HCT116 (cell line): ENCODE data around the gene YOD1. TPM values are rescaled to one million over a fixed set of nuclear protein-coding genes. Genes with fewer than 3 reads are reported as not detected.

ENCODE experiments used
- ATAC-seq: fragments of 200-7000 bp; cut with Tn5 transposase; 2 replicates; pipeline ENCODE4 v1.9.1; 2020; ENCODE audit warnings: mild to moderate bottlenecking, moderate library complexity
- BruUV-seq: library from RNA; stranded (reverse); fragments of 400-500 nt; replicated peaks from 2 replicates; lab custom pipeline; 2021; lab: Mats Ljungman, UMichigan
- CTCF ChIA-PET: fragments of 300-600 bp; sonication (Branson Sonifier 250); formaldehyde crosslinking; loops from one replicate; lab custom pipeline; 2021; ENCODE audit warnings: antibody characterized with exemption; lab: Charles Lee
- POLR2A ChIA-PET: fragments of 300-600, 350-600 bp; sonication (Branson Sonifier 250); formaldehyde crosslinking; loops from one replicate; lab custom pipeline; 2021; ENCODE audit warnings: antibody characterized with exemption; lab: Charles Lee
- RAD21 ChIA-PET, 2 experiments: fragments of 300-600 bp; sonication (Branson Sonifier 250); formaldehyde crosslinking; loops; one replicate each; lab custom pipeline; 2023; ENCODE audit warnings: low total read pairs in 2 of 2; ENCODE audit not compliant: uncharacterized antibody in 2 of 2, unreplicated experiment in 2 of 2, low non-redundant PET in 1 of 2; lab: Charles Lee
- DNase-seq: peaks from one replicate; pipeline ENCODE4 v3.0.0-alpha.2; 2010; ENCODE audit warnings: low read depth, low spot score
- H2AFZ ChIP-seq: fragments of 200-600 bp; shearing (Covaris generic), sonication (generic); 2 replicates; pipeline ENCODE4 v1.6.1; 2017; ENCODE audit warnings: low read depth, mixed run types, mixed read lengths, antibody characterized with exemption, low read length; ENCODE audit not compliant: poor library complexity, severe bottlenecking
- H3K27ac ChIP-seq: 2 replicates; pipeline ENCODE4 v1.5.1; 2012; ENCODE audit warnings: low read depth, low read length
- H3K27me3 ChIP-seq: fragments of 200-600 bp; sonication (generic); 2 replicates; pipeline ENCODE4 v1.6.1; 2016; ENCODE audit warnings: mixed run types, low read length, mixed read lengths; ENCODE audit not compliant: insufficient read depth
- H3K36me3 ChIP-seq, 2 experiments: fragments of 200-500 bp in 1 of 2; fragments of 200-600 bp in 1 of 2; sonication (Bioruptor generic) in 1 of 2; sonication (generic) in 1 of 2; 2 replicates each; pipeline versions ENCODE4 v1.5.1 to v1.6.1; 2014 to 2016; ENCODE audit warnings: low read length in 2 of 2, inconsistent platforms in 1 of 2, mixed read lengths in 1 of 2, mixed run types in 1 of 2; ENCODE audit not compliant: insufficient read depth in 2 of 2, control insufficient read depth in 1 of 2
- H3K4me1 ChIP-seq, 2 experiments: fragments of 200-600 bp in 1 of 2; sonication (generic) in 1 of 2; 2 replicates each; pipeline versions ENCODE4 v1.5.1 to v1.6.1; 2012 to 2017; ENCODE audit warnings: low read length in 2 of 2, inconsistent platforms in 1 of 2, mild to moderate bottlenecking in 1 of 2, mixed read lengths in 1 of 2, mixed run types in 1 of 2, moderate library complexity in 1 of 2; ENCODE audit not compliant: insufficient read depth in 2 of 2, control insufficient read depth in 1 of 2
- H3K4me2 ChIP-seq: fragments of 200-600 bp; sonication (generic); 2 replicates; pipeline ENCODE4 v1.6.1; 2017; ENCODE audit warnings: mixed run types, low read length, mixed read lengths
- H3K4me3 ChIP-seq, 2 experiments: fragments of 200-600 bp in 1 of 2; sonication (generic) in 1 of 2; replicated peaks in 1 of 2; 2 replicates each; pipeline ENCODE4 v1.5.1; 2011 to 2016; ENCODE audit warnings: low read length in 2 of 2, control low read depth in 1 of 2, low read depth in 1 of 2, mild to moderate bottlenecking in 1 of 2, mixed read lengths in 1 of 2, mixed run types in 1 of 2
- H3K79me2 ChIP-seq: fragments of 200-600 bp; sonication (generic); 2 replicates; pipeline ENCODE4 v1.6.1; 2017; ENCODE audit warnings: mild to moderate bottlenecking, mixed run types, low read length, moderate library complexity, mixed read lengths; ENCODE audit not compliant: insufficient read depth
- H3K9ac ChIP-seq: fragments of 200-600 bp; sonication (generic); 2 replicates; pipeline ENCODE4 v1.6.1; 2016; ENCODE audit warnings: low read length, mixed read lengths
- H3K9me2 ChIP-seq: fragments of 200-600 bp; sonication (generic), shearing (Covaris generic); 2 replicates; pipeline ENCODE4 v1.6.1; 2017; ENCODE audit warnings: mixed run types, mild to moderate bottlenecking, moderate library complexity; ENCODE audit not compliant: insufficient read depth
- H3K9me3 ChIP-seq, 2 experiments: fragments of 200-500 bp in 1 of 2; fragments of 200-600 bp in 1 of 2; sonication (Bioruptor generic) in 1 of 2; sonication (generic) in 1 of 2; 2 replicates each; pipeline ENCODE4 v1.6.1; 2014 to 2017; ENCODE audit warnings: low read length in 2 of 2, mixed read lengths in 2 of 2, inconsistent platforms in 1 of 2, low read depth in 1 of 2, mild to moderate bottlenecking in 1 of 2, mixed run types in 1 of 2, moderate library complexity in 1 of 2; ENCODE audit not compliant: control insufficient read depth in 1 of 2, insufficient read depth in 1 of 2
- H4K20me1 ChIP-seq: fragments of 200-600 bp; sonication (generic), shearing (Covaris generic); 2 replicates; pipeline ENCODE4 v1.6.1; 2017; ENCODE audit warnings: mixed run types, mild to moderate bottlenecking, moderate library complexity; ENCODE audit not compliant: insufficient read depth
- CBX3 ChIP-seq: IDR thresholded peaks from 2 replicates; pipeline ENCODE4 v1.6.1; 2012; ENCODE audit warnings: low read depth
- CEBPB ChIP-seq: IDR thresholded peaks from 2 replicates; pipeline ENCODE4 v1.6.1; 2012; ENCODE audit warnings: low read depth
- CTCF ChIP-seq, 3 experiments: fragments of 200-600 bp in 1 of 3; sonication (generic) in 1 of 3; IDR thresholded peaks in 2 of 3; conservative IDR thresholded peaks in 1 of 3; 2 replicates each; pipeline ENCODE4 v1.5.1; 2012 to 2017; ENCODE audit warnings: low read depth in 2 of 3, low read length in 2 of 3, antibody characterized with exemption in 1 of 3, borderline replicate concordance in 1 of 3, control low read depth in 1 of 3, mild to moderate bottlenecking in 1 of 3, mixed read lengths in 1 of 3, mixed run types in 1 of 3, moderate library complexity in 1 of 3; ENCODE audit not compliant: insufficient read depth in 1 of 3
- ELF1 ChIP-seq: IDR thresholded peaks from 2 replicates; pipeline ENCODE4 v1.6.1; 2012; ENCODE audit warnings: low read depth, borderline replicate concordance
- EZH2 ChIP-seq: fragments of 200-600 bp; sonication (generic); IDR thresholded peaks from 2 replicates; pipeline ENCODE4 v1.6.1; 2017; ENCODE audit warnings: antibody characterized with exemption, mixed run types
- FOSL1 ChIP-seq: IDR thresholded peaks from 2 replicates; pipeline ENCODE4 v1.6.1; 2012; ENCODE audit warnings: low read depth
- POLR2AphosphoS5 ChIP-seq: IDR thresholded peaks from 2 replicates; pipeline ENCODE4 v1.6.1; 2011; ENCODE audit warnings: mild to moderate bottlenecking, low read depth, low read length, moderate library complexity
- SRF ChIP-seq: IDR thresholded peaks from 2 replicates; pipeline ENCODE4 v1.6.1; 2012; ENCODE audit warnings: low read depth
- TCF7L2 ChIP-seq: IDR thresholded peaks from 2 replicates; pipeline ENCODE4 v1.7.0; 2011; ENCODE audit warnings: borderline replicate concordance, inconsistent platforms; ENCODE audit not compliant: insufficient read depth, insufficient read length; ENCODE audit errors: extremely low read depth
- YY1 ChIP-seq: IDR thresholded peaks from 2 replicates; pipeline ENCODE4 v1.6.1; 2011; ENCODE audit warnings: low read length, low read depth, moderate library complexity, mild to moderate bottlenecking; ENCODE audit not compliant: insufficient replicate concordance; ENCODE audit errors: extremely low read depth
- ZNF274 ChIP-seq: fragments of 200-500 bp; sonication (Bioruptor generic); IDR thresholded peaks from 2 replicates; pipeline ENCODE4 v1.6.1; 2014; ENCODE audit warnings: mild to moderate bottlenecking, low read depth, low read length, inconsistent platforms
- intact Hi-C: fragments of 100-400 bp; cut with micrococcal nuclease; formaldehyde crosslinking; loops from 2 replicates; pipeline ENCODE4 v1.10.0; 2022
- total RNA-seq: library from RNA; stranded (reverse); gene quantifications from one replicate; pipeline ENCODE4 v1.2.1, GENCODE V29; 2021; ENCODE audit not compliant: unreplicated experiment
- TF ChIP-seq, protein P1 (sequence below): IDR thresholded peaks from 2 replicates; pipeline ENCODE4 v1.6.1; 2012
- TF ChIP-seq, protein P2 (sequence below): IDR thresholded peaks from 2 replicates; pipeline ENCODE4 v1.6.1; 2012; ENCODE audit warnings: low read depth

YOD1 gene
- total RNA-seq, 1 experiment from 2014 or later: 13.6 TPM

DNA sequence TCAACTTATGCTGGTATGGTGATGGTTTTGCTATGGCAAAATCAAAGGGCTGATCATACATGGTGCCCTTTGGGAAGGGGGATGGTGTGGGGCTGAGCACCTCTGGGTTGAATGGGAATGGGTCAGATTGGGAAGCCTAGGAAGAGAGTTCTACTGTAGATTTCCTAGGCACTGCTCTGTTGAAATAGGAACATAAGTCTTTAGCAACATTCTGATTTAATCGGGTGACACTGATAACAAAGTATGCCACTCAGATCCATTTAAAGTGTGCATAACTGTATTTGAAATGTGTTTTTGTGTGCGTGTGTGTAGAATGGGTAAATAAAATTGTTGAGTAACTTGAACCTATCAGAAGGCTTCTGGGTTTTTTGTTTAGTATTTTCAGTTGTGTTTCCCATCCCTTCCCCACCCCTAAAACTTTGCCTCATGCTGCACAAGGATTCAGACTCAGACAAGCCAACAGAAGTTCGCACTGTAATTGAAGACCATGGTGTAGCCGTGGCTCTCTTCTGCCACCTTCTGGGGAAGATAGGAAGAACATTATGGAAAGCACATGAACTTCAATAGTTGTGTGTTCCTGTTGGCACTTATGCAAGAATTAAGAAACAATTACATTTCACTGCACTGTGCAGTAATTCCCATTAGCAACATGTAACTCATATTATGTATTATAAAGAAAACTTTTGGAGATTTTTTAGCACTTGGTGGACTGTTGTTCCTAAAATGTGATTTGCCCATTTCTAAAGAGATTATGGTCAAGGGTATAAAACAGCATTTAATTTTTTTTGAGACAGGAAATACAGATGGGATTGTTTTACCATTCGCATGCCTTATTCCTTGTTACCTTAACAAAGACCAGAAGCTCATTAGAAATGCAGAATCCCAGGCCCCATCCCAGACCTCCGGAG is 26.7 kb upstream of the YOD1 start (continued):
- TF ChIP-seq CTCF (IDR thresholded peaks at IDR 0.05 in 2 of 3, conservative IDR thresholded peaks at IDR 0.05 in 1 of 3; ENCODE audit: borderline replicate concordance in 1 of 3, insufficient read depth in 1 of 3, low read depth in 2 of 3, low read length in 2 of 3) (peak; percentile 82 to 87 (median 84); a peak in 5 of 6 replicates), ELF1 (no peak)

- RAD21 ChIA-PET: no interaction called here
- no peaks in the 10 kb centered on the region for H3K79me2 ChIP-seq
- H3K9me2 ChIP-seq: no peaks in the 10 kb centered on the region
- intact Hi-C loops: loop anchor here (2.0 to 5.0 kb wide), 3 partner anchors 95 to 350 kb away; no protein-coding TSS in a partner anchor
- H3K9me3 ChIP-seq: no peaks in the 10 kb centered on the region
- no peak overlapping the region for H3K27ac ChIP-seq
- H3K4me3 ChIP-seq: no peak overlapping the region
- H3K4me2 ChIP-seq: no peak overlapping the region
- no TSS peak for BruUV-seq
- no peaks in the 10 kb centered on the region for H3K4me1 ChIP-seq
- ATAC-seq (no peak), DNase-seq (no peak)
- no peak for TF ChIP-seq YY1
- TF ChIP-seq, protein P1, sequence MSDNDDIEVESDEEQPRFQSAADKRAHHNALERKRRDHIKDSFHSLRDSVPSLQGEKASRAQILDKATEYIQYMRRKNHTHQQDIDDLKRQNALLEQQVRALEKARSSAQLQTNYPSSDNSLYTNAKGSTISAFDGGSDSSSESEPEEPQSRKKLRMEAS: no peak
- no peak for TF ChIP-seq EZH2
- TF ChIP-seq CTCF (IDR thresholded peaks at IDR 0.05 in 2 of 3, conservative IDR thresholded peaks at IDR 0.05 in 1 of 3; ENCODE audit: borderline replicate concordance in 1 of 3, insufficient read depth in 1 of 3, low read depth in 2 of 3, low read length in 2 of 3): no peak
- no peak for TF ChIP-seq CBX3
- no peak for TF ChIP-seq POLR2AphosphoS5
- TF ChIP-seq CEBPB: no peak
- no peak for TF ChIP-seq SRF
- no peak for TF ChIP-seq TCF7L2
- TF ChIP-seq ZNF274: no peak
- no peak for TF ChIP-seq ELF1
- TF ChIP-seq, protein P2, sequence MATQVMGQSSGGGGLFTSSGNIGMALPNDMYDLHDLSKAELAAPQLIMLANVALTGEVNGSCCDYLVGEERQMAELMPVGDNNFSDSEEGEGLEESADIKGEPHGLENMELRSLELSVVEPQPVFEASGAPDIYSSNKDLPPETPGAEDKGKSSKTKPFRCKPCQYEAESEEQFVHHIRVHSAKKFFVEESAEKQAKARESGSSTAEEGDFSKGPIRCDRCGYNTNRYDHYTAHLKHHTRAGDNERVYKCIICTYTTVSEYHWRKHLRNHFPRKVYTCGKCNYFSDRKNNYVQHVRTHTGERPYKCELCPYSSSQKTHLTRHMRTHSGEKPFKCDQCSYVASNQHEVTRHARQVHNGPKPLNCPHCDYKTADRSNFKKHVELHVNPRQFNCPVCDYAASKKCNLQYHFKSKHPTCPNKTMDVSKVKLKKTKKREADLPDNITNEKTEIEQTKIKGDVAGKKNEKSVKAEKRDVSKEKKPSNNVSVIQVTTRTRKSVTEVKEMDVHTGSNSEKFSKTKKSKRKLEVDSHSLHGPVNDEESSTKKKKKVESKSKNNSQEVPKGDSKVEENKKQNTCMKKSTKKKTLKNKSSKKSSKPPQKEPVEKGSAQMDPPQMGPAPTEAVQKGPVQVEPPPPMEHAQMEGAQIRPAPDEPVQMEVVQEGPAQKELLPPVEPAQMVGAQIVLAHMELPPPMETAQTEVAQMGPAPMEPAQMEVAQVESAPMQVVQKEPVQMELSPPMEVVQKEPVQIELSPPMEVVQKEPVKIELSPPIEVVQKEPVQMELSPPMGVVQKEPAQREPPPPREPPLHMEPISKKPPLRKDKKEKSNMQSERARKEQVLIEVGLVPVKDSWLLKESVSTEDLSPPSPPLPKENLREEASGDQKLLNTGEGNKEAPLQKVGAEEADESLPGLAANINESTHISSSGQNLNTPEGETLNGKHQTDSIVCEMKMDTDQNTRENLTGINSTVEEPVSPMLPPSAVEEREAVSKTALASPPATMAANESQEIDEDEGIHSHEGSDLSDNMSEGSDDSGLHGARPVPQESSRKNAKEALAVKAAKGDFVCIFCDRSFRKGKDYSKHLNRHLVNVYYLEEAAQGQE: no peak
- no peak for TF ChIP-seq FOSL1
- TF ChIP-seq, all 23 proteins: peak for 0
- CTCF ChIA-PET: interaction anchor here (1.0 kb wide), 1 partner anchor 328 kb away, joined by 3 read pairs; no protein-coding TSS in a partner anchor
- H2AFZ ChIP-seq: no peak overlapping the region
- no peaks in the 10 kb centered on the region for H3K27me3 ChIP-seq
- no peaks in the 10 kb centered on the region for H4K20me1 ChIP-seq
- POLR2A ChIA-PET: no interaction called here
- no peak overlapping the region for H3K9ac ChIP-seq
- H3K36me3 ChIP-seq: no peaks in the 10 kb centered on the region
These were observed 26.0 kb upstream of the YOD1 start for GRCh38 chr1:207077012-207077411.
